Measurements from ENCODE around the gene HAUS7.
"Not testable (repeated sequence)": the region's sequence is repeated elsewhere in the genome, so short reads cannot be mapped to it uniquely, and the experiment has no call there.

The HAUS7 gene

DNA sequence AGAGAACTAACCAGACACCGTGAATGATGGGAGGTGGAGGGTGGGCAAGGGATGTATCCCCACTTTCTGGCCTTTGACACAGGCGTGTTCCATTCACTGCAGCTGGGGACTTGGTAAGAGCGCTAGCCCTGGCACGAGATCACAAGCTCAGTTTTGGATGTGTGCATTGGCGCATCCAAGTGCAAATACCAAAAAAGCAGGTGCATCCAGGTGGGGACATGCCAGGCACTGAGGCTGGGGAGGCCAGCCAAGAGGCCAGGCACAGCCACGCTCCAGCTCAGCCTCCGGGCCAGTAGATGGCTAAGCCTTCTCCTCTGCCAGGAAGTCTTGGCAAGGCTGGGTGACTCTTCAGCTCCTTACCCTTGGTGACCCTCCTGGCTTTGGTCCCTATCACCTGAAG, 63.5 kb downstream of the HAUS7 start:
- no peak for DNase-seq

DNA sequence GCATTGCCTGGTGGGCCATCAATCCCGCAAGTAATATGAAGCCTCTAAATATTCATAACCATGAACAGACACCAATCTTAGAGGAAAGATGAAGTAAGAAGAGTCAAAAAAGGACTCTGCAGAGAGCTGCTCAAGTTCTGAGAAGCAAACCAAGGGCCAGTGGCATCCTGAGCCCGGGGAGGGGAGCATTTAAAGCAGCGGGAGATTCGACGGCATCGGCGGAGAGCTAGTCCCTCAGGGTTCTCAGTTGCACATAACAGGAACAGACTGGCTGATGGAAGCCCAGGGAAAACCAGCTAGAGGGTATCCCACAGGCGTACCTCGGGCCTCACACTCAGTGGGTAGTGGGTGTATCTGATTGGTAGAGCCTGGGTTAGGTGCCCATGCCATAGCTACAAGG, 64.4 kb downstream of the HAUS7 start:
- DNase-seq, result no peak

DNA sequence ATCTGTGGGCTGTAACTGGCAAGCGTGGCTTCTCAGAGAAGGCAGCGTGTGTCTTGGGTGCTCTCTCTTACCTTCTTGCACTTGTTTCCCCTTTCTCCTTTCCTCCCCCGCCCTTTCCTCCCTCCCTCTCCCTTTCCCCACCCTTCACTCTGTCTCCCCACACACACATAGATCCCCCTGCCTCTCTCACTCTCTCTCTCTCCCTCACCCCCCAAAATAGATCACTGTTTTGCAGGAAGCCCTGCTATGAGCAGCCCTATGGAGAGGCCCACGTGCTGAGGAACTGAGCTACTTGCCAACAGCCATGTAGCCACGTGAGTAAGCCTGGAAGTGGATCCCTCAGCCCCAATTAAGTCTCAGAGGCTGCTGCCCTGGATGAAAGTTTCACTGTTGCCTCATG, 65.0 kb downstream of the HAUS7 start:
- DNase-seq, result no peak

DNA sequence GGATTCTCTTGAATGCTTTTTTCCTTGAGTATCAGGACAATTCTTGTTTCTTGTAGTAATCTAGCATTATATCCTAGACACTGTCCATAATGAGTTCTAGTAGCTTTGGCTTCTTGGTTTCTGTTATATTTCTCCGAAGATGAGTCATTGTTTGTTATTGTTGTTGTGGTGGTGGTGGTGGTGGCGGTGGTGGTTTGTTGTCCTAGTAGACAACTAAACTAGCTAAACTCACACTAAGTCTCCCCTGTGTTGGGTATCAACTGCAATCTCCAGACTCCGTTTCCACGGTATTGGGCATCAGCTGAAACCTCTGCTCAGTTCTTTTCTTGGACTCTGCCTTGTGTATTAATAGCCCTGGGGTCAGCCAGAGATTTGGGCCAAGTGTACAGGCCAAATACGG, 66.0 kb downstream of the HAUS7 start:
- not testable (repeated sequence) for DNase-seq

DNA sequence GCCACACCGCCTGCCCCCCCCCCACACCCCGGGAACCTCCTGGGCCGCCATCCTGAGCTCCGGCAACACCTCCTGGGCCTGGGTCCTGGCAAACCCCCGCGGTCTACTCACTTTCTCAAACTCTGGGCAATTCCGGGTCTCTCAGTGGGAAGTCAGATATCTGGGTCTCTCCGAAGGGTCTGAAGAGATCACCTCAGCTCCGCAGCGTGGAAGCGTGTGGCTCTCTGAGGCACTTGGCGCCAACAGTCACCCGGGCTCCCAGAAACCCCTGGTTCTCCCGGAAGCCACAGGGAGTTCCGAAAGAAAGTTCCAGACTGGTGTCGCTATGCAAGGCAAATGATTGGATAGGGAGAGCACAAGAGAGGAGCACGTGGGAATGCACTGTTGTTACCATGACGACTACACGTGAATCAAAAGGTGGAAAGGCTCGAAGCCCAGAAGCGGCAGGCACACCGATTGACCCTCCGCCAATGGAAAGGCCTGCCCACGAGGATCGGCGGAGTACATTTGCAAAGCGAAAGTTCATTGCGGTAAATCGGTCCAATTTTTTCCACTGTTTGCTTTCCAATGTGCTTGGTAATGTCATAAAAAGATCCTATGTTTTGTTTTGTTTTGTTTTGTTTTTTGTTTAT, 69.1 kb downstream of the HAUS7 start, which contains the start of gene PNMA6E:
Gene PNMA6E, minus strand, starts transcription at position 218 of the 632 bp plus-strand sequence. CDS start 2,501 bp downstream, outside the sequence.
- DNase-seq, result no peak

DNA sequence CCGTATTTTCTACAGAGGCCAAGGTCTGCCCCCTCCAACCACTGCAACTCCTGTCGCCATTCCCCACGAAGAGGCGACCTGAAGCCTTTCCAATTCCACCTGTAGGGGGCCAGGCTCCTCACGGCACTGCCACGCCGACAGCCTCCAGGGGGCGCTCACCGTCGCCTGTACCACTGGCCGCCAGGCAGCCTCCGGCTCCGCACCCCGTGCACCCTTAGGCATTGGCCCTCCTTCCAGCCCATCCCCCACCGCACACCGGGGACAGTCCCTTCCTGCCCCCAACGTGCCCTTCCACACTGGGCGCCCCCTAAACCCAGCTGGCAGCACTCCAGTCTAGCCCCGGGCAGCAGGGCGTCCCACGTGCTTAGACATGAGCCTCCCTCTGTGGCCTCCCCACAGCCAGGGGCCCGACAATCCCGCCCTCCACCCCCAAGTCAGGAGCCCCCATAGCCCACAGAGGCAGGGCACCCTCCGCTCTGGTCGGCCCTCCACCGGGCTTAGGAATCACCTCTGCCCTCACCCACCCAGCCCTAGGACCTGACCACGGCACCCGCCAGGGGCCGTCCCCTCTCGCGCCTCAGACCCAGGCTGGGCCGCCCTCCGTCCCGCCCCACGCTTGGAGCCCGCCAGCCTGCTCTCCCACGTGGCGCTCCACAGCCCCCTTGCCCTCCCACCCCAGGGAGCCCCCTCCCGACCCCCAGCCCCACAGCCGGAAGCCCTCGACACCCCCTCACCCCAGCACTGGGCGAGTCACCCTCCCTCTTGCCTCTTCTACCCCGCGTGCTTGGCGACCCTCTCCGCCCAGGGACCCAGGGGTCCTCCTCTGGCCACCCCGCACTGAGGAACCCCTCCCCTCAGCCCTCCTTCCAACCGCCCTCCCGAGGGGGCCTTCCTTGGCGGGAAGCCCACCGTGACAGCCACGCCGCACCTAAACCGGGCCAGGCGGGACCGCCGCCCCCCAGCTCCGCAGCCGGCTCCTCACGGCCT, 69.9 kb downstream of the HAUS7 start:
- DNase-seq, result no peak

DNA sequence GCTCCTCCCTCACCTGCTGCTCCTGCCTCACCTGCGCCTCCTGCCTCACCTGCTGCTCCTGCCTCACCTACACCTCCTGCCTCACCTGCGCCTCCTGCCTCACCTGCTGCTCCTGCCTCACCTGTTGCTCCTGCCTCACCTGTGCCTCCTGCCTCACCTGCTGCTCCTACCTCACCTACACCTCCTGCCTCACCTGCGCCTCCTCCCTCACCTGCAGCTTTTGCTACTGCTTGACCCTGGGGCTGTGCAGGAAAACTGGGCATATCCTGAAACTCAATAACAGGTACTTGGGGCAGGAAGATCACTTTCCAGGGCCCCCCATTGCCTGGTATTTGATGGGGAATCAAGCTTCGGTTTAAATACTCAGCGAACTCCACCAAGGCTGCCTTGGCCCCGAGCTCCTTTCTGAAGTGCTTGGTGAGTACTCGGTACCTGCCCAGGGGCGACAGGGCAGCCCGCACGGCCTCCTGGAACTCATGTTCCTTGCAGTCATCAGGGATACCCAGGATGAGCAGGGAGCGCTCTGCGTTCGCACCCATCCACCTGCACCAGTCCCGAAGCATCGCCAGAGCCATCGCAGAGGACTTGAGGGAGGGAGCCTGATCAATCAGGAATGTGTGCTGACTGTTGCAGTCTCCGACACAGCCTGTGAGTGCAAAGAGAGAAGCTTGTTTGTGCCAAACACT, 72.0 kb downstream of the HAUS7 start:
- no peak for DNase-seq

All from SHP77 treated with DMSO at 0.1 percent for 48 hours (cell line).